SH-SY5Y (cell line): ENCODE measurements around the gene LLGL1.

ENCODE experiments used
- GATA2 ChIP-seq: IDR thresholded peaks from 2 replicates; pipeline ENCODE4 v1.6.1; 2011; ENCODE audit warnings: mild to moderate bottlenecking, low read depth, low read length
- GATA3 ChIP-seq: IDR thresholded peaks from 2 replicates; pipeline ENCODE4 v1.6.1; 2011; ENCODE audit warnings: low read depth, mild to moderate bottlenecking, low read length, moderate library complexity

GRCh38 chr17:18205861-18206260 lies 19.6 kb upstream of the LLGL1 start:
- TF ChIP-seq GATA3 (no peak), GATA2 (no peak)
